GM04503 (cell line): ENCODE results near the gene SV2C.
"Not testable (repeated sequence)": the region's sequence is repeated elsewhere in the genome, so short reads cannot be mapped to it uniquely, and the experiment has no call there.

ENCODE experiments used
- DNase-seq: peaks from one replicate; pipeline ENCODE4 v3.0.0-alpha.2; 2012; ENCODE audit warnings: low read depth

Gene SV2C

GRCh38 chr5:76336253-76336809 is 253.1 kb downstream of the SV2C start:
- not testable (repeated sequence) for DNase-seq

DNA sequence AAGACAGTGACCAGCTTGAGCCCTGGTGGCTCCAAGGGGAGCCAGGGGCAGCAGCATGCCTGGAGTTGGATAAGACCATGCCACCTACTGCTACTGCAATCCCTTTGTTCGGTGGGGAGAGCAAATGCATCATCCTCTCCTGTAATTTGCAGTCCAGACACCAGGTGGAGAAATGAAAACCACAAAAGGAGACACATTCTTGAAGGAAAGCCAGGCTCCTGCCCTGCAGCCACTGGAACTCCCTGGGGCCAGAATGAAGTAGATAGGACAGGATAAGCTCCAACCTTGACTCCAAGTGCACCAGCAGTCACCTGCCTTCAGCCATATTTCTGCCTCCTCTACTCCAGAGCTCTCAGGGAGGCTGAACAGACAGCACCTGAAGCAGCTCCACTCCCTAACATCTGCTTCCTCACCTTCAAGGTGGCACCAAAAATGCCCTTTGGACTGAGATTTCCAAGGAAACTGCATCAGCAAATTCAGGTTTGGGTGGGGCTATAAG is 254.8 kb downstream of the SV2C start:
- DNase-seq = peak; percentile 5

GRCh38 chr5:76339919-76340318 is 256.7 kb downstream of the SV2C start:
- DNase-seq = no peak

DNA sequence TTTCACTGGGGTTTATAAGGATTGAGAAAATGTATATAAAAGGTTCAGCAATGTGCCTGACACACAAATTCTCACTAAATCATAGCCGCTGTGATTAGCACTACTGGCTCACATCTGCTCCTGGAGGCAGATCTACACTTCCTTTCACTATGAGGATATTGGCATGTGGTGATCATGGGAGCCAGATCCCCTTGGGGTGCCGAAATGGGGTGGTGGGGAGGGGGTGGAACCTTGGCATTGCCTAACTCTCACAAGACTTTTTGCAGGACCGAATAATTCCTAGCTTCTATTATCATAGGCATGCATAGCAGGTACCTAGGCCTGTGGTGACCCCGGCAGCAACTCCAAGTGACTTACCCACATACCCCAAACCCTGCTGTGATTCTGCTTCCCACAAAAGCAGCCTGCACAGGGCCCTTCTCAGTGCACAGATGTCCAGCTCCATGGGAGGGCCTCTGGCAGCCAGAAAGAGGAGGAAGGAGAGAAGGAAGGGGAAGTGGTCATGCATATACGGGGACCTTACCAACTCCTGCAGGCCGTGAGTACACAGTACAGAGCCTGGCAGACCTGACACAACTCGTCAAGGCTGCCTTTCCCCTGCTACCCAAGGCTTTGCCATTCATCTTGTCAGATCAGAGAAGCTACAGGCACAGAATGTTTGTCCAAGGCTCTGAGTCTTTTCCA is 258.6 kb downstream of the SV2C start:
- DNase-seq = no peak

- no peak for DNase-seq
Observed at GRCh38 chr5:76342474-76342873, 259.3 kb downstream of the SV2C start.

- no peak for DNase-seq
Observed at GRCh38 chr5:76345582-76345981, 262.4 kb downstream of the SV2C start.

DNA sequence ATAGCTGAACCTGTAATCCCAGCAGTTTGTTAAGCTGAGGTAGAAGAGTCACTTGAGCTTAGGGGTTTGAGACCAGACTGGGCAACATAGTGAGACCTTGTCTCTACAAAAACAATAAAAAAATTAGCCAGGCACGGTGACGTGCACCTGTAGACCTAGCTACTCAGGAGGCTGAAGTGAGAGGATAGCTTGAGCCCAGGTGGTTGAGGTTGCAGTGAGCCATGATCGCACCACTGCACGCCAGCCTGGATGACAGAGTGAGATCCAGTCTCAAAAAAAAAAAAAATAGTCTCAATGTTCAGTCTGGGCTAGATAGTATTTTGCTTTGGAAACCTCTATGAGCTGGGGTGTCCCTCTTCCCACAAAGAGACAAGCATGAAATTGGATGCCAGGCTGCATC is 268.0 kb downstream of the SV2C start:
- DNase-seq = no peak

DNA sequence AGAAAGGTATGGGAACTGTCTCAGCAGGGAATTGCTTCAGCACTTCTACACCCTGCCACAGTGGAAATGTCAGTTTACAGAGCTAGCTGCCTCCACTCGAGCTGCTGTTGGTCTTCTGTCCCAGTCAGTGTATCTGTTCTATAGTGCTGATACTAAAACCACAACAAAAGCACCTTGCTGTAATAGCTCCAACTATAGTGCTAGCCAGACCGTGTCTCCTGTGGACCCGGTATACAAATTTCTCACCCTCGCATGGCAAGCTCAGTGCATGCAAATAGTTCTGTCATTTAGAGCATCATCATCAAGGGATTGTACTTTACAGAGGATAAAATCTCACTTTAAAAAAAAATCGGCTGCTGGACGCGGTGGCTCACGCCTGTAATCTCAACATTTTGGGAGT is 268.4 kb downstream of the SV2C start:
- no peak for DNase-seq

DNA sequence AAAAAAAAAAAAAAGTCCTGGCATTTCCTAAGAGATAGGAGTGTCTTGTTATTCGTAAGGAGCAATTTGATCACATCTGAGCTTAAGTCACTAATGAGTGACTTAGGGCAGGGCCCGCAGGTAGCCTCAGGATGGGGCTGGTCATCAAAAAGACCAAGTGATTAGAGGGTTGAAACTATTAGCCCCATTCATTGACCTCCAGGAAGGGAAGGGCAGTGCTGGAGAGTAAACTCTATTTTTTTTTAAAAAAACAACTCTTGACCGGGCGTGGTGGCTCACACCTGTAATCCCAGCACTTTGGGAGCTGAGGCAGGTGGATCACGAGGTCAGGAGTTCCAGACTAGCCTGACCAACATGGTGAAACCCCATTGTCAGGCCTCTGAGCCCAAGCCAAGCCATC is 273.7 kb downstream of the SV2C start:
- no peak for DNase-seq

DNA sequence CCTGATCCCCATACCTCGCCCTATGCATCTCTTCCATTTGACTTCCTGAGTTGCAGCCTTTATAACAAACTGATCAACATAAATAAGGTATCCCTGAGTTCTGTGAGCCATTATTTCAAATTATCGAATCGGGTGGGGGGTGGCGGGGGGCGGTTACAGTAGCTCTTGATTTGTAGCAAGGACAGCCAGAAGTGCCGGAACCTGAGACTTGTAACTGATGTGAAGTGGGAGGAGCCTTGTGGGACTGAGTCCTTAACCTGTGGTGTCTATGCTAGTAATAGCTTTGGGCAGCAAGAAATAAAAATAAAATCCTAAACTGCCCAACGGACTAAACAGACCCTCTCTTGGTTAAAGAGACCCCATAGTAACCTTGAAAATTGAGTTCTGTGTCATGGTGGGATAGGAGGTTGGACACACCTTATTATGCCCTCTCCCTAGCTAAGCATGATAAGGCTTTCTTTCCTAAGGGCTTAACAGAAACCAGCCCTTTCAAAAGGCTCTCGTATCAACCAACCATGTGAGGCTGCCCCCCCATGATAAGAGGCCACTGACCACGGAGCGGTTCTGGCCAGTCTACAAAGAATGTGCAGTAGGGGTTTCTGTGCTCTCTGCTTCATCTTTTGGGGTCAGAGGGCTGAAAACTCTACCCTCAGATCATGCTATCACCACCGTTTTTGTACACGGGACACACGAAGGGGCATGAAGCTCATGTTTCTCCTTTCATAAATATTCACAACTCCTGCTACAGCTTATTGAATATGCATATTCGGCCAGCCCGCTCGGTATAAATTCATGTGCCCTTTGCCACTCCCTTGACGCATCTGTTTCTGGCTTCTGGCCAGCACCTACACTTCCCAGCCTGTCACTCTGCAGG is 280.4 kb downstream of the SV2C start:
- no peak for DNase-seq

GRCh38 chr5:76364226-76364589 is 281.0 kb downstream of the SV2C start:
- no peak for DNase-seq

GRCh38 chr5:76365561-76365960 is 282.4 kb downstream of the SV2C start:
- no peak for DNase-seq

GRCh38 chr5:76366596-76366995 is 283.4 kb downstream of the SV2C start:
- no peak for DNase-seq

DNA sequence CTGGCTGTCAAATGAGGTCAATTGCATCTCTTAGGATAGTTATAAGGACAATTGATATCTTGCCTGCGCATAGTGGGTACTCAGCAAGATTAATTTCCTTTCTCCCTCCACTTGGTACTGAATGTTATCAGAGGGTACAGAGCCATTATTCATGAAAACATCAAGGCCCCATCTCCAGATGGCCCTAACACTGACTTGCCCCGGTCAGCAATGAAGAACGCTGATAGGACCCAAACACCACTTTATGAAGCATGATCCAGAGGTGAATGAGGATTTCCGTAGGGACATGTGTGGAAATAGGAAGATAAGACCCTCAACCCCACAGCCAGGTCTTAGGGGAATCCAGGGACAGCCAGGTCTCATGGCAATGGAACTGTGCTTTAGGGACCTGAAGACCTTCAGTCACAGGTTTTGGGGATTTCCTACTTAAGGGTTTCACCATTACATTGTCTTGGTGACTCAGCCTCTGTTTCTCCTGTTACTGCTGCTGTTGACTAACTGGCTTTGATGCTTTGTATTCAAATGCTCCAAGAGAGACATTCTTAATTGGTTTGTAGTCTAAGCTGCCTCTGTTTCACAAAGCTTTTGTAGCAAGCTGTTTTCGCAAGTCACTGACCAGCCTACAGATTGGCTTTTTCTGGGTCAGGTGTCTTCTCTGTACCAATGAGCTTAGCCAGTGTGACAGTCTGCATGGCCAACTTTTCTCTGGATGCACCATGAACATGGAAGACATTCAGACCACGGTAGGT is 284.6 kb downstream of the SV2C start:
- DNase-seq = no peak

DNA sequence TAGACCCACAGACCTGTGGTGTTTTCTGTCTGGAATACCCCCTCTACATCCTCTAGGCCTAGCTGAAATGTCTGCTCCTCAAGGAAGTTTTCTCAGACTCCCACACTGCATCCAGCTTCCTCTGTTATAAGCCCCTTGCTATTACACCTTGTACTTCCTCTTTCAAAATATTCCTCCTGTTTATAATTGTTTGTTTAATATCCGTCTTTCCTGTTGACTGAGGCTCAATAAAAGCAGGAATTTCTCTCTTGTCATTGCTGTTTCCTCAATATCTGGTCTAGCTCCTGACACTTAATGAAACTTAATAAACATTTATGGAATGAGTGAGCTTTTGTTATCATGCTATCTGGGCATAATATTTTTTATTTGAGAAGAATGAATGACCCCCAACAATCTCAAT is 285.8 kb downstream of the SV2C start:
- DNase-seq = no peak

DNA sequence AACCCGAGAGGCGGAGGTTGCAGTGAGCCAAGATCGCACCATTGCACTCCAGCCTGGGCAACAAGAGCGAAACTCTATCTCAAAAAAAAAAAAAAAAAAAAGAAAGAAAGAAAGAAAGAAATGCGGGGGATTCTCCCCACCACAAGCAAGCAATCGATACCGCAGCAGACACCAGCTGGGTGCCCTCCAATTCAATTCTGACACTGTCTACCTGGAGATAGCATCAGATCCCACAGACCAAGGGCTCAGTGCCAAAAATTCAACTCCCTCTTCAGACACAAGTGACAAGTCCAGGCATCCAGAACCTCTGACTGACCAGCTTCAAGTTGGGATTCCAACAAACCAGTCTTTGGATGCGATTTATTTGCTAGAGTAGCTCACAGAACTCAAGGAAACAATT is 286.5 kb downstream of the SV2C start:
- not testable (repeated sequence) for DNase-seq

GRCh38 chr5:76371960-76372322 is 288.8 kb downstream of the SV2C start:
- no peak for DNase-seq

- DNase-seq = peak; percentile 69
Observed at GRCh38 chr5:76372323-76373054, 289.3 kb downstream of the SV2C start.

DNA sequence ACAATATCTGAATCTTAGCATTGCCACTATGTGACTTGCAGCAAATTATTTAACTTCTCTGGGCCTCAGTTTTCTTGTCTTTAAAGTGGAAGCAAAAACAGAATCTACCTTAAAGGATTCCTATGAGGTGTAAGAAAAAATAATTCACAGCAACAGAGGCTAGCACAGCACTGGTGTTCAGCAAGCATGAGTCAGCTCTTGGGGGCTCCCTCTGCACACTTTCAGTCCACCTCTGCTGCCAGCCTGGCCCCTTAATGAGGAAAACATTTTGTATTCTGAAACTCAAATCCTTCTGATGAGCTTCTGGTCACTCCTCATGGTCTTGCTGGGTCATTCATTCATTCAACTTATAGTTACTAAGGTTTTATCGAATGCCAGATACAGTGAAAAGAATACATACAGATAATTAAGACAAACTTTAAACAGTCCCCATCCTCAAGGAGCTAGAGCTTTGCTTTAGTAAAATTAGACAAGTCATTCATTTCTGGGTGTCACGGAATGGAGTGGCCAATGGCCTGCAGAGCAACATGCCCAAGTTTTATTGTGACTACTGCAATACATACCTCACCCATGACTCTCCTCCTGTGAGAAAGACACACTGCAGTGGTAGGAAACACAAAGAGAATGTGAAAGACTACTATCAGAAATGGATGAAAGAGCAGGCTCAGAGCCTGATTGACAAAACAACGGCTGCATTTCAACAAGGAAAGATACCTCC is 293.1 kb downstream of the SV2C start:
- no peak for DNase-seq

DNA sequence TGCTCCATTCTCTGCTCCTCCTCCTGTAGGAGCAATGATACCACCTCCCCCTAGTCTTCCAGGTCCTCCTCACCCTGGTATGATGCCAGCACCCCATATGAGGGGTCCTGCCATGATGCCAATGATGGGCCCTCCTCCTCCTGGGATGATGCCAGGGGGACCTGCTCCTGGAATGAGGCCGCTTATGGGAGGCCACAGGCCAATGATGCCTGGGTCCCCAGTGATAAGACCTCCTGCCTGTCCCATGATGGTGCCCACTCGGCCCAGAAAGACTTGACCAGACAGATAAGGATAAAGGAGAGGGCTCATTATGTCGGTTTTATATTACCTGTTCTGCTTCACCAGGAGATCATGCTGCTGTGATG is 293.7 kb downstream of the SV2C start:
- no peak for DNase-seq

- no peak for DNase-seq
Observed at GRCh38 chr5:76378355-76378754, 295.2 kb downstream of the SV2C start.
